GM19351 (cell line): Measurements from ENCODE around the gene ZSCAN26.
"Not testable (repeated sequence)": the region's sequence is repeated elsewhere in the genome, so short reads cannot be mapped to it uniquely, and the experiment has no call there.

Experiments used
- ATAC-seq: cut with Tn5 transposase; IDR thresholded peaks from one replicate; pipeline ENCODE4 v1.9.1; 2021; ENCODE audit warnings: mild to moderate bottlenecking, moderate library complexity; ENCODE audit not compliant: unreplicated experiment

ZSCAN26 gene

DNA sequence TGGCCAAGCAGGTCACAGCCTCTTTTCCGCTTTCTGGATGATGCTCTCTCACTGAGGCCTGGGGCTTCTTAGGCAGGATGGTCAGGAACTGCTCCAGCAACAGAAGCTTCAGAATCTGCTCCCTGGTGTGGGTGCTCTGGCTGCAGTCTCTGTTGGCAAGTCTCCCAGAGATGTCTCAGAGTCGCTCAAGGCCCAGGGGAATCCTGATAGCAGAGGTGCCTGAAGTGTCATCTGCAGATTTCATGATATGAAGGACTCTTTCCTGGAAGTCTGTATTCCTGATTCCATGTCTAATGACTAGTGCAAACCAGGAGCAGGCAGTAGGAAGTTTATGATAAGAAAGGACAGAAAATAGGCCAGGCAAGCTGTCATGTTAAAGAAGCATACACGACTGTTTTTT lies 48.7 kb downstream of the ZSCAN26 start:
- no peak for ATAC-seq

- not testable (repeated sequence) for ATAC-seq
Observed at GRCh38 chr6:28317866-28318265, 50.9 kb downstream of the ZSCAN26 start.

GRCh38 chr6:28322661-28323060 lies 55.7 kb downstream of the ZSCAN26 start:
- ATAC-seq: no peak

- ATAC-seq: no peak
Observed at GRCh38 chr6:28323813-28324424, 57.0 kb downstream of the ZSCAN26 start.

GRCh38 chr6:28326371-28326948 lies 59.5 kb downstream of the ZSCAN26 start:
- ATAC-seq: no peak
